HCT116 (cell line): ENCODE results near the gene PLSCR4. TPM values are rescaled to one million over a fixed set of nuclear protein-coding genes. Genes with fewer than 3 reads are reported as not detected.

Source experiments
- ATAC-seq: fragments of 200-7000 bp; cut with Tn5 transposase; 2 replicates; pipeline ENCODE4 v1.9.1; 2020; ENCODE audit warnings: mild to moderate bottlenecking, moderate library complexity
- BruUV-seq: library from RNA; stranded (reverse); fragments of 400-500 nt; replicated peaks from 2 replicates; lab custom pipeline; 2021; lab: Mats Ljungman, UMichigan
- CTCF ChIA-PET: fragments of 300-600 bp; sonication (Branson Sonifier 250); formaldehyde crosslinking; loops from one replicate; lab custom pipeline; 2021; ENCODE audit warnings: antibody characterized with exemption; lab: Charles Lee
- POLR2A ChIA-PET: fragments of 300-600, 350-600 bp; sonication (Branson Sonifier 250); formaldehyde crosslinking; loops from one replicate; lab custom pipeline; 2021; ENCODE audit warnings: antibody characterized with exemption; lab: Charles Lee
- RAD21 ChIA-PET, 2 experiments: fragments of 300-600 bp; sonication (Branson Sonifier 250); formaldehyde crosslinking; loops; one replicate each; lab custom pipeline; 2023; ENCODE audit warnings: low total read pairs in 2 of 2; ENCODE audit not compliant: uncharacterized antibody in 2 of 2, unreplicated experiment in 2 of 2, low non-redundant PET in 1 of 2; lab: Charles Lee
- DNase-seq: peaks from one replicate; pipeline ENCODE4 v3.0.0-alpha.2; 2010; ENCODE audit warnings: low read depth, low spot score
- H2AFZ ChIP-seq: fragments of 200-600 bp; shearing (Covaris generic), sonication (generic); 2 replicates; pipeline ENCODE4 v1.6.1; 2017; ENCODE audit warnings: low read depth, mixed run types, mixed read lengths, antibody characterized with exemption, low read length; ENCODE audit not compliant: poor library complexity, severe bottlenecking
- H3K27ac ChIP-seq: 2 replicates; pipeline ENCODE4 v1.5.1; 2012; ENCODE audit warnings: low read depth, low read length
- H3K27me3 ChIP-seq: fragments of 200-600 bp; sonication (generic); 2 replicates; pipeline ENCODE4 v1.6.1; 2016; ENCODE audit warnings: mixed run types, low read length, mixed read lengths; ENCODE audit not compliant: insufficient read depth
- H3K36me3 ChIP-seq, 2 experiments: fragments of 200-500 bp in 1 of 2; fragments of 200-600 bp in 1 of 2; sonication (Bioruptor generic) in 1 of 2; sonication (generic) in 1 of 2; 2 replicates each; pipeline versions ENCODE4 v1.5.1 to v1.6.1; 2014 to 2016; ENCODE audit warnings: low read length in 2 of 2, inconsistent platforms in 1 of 2, mixed read lengths in 1 of 2, mixed run types in 1 of 2; ENCODE audit not compliant: insufficient read depth in 2 of 2, control insufficient read depth in 1 of 2
- H3K4me1 ChIP-seq, 2 experiments: fragments of 200-600 bp in 1 of 2; sonication (generic) in 1 of 2; 2 replicates each; pipeline versions ENCODE4 v1.5.1 to v1.6.1; 2012 to 2017; ENCODE audit warnings: low read length in 2 of 2, inconsistent platforms in 1 of 2, mild to moderate bottlenecking in 1 of 2, mixed read lengths in 1 of 2, mixed run types in 1 of 2, moderate library complexity in 1 of 2; ENCODE audit not compliant: insufficient read depth in 2 of 2, control insufficient read depth in 1 of 2
- H3K4me2 ChIP-seq: fragments of 200-600 bp; sonication (generic); 2 replicates; pipeline ENCODE4 v1.6.1; 2017; ENCODE audit warnings: mixed run types, low read length, mixed read lengths
- H3K4me3 ChIP-seq, 2 experiments: fragments of 200-600 bp in 1 of 2; sonication (generic) in 1 of 2; replicated peaks in 1 of 2; 2 replicates each; pipeline ENCODE4 v1.5.1; 2011 to 2016; ENCODE audit warnings: low read length in 2 of 2, control low read depth in 1 of 2, low read depth in 1 of 2, mild to moderate bottlenecking in 1 of 2, mixed read lengths in 1 of 2, mixed run types in 1 of 2
- H3K79me2 ChIP-seq: fragments of 200-600 bp; sonication (generic); 2 replicates; pipeline ENCODE4 v1.6.1; 2017; ENCODE audit warnings: mild to moderate bottlenecking, mixed run types, low read length, moderate library complexity, mixed read lengths; ENCODE audit not compliant: insufficient read depth
- H3K9ac ChIP-seq: fragments of 200-600 bp; sonication (generic); 2 replicates; pipeline ENCODE4 v1.6.1; 2016; ENCODE audit warnings: low read length, mixed read lengths
- H3K9me2 ChIP-seq: fragments of 200-600 bp; sonication (generic), shearing (Covaris generic); 2 replicates; pipeline ENCODE4 v1.6.1; 2017; ENCODE audit warnings: mixed run types, mild to moderate bottlenecking, moderate library complexity; ENCODE audit not compliant: insufficient read depth
- H3K9me3 ChIP-seq, 2 experiments: fragments of 200-500 bp in 1 of 2; fragments of 200-600 bp in 1 of 2; sonication (Bioruptor generic) in 1 of 2; sonication (generic) in 1 of 2; 2 replicates each; pipeline ENCODE4 v1.6.1; 2014 to 2017; ENCODE audit warnings: low read length in 2 of 2, mixed read lengths in 2 of 2, inconsistent platforms in 1 of 2, low read depth in 1 of 2, mild to moderate bottlenecking in 1 of 2, mixed run types in 1 of 2, moderate library complexity in 1 of 2; ENCODE audit not compliant: control insufficient read depth in 1 of 2, insufficient read depth in 1 of 2
- H4K20me1 ChIP-seq: fragments of 200-600 bp; sonication (generic), shearing (Covaris generic); 2 replicates; pipeline ENCODE4 v1.6.1; 2017; ENCODE audit warnings: mixed run types, mild to moderate bottlenecking, moderate library complexity; ENCODE audit not compliant: insufficient read depth
- ATF3 ChIP-seq: IDR thresholded peaks from 2 replicates; pipeline ENCODE4 v1.6.1; 2012
- CBX3 ChIP-seq: IDR thresholded peaks from 2 replicates; pipeline ENCODE4 v1.6.1; 2012; ENCODE audit warnings: low read depth
- CEBPB ChIP-seq: IDR thresholded peaks from 2 replicates; pipeline ENCODE4 v1.6.1; 2012; ENCODE audit warnings: low read depth
- ELF1 ChIP-seq: IDR thresholded peaks from 2 replicates; pipeline ENCODE4 v1.6.1; 2012; ENCODE audit warnings: low read depth, borderline replicate concordance
- EZH2 ChIP-seq: fragments of 200-600 bp; sonication (generic); IDR thresholded peaks from 2 replicates; pipeline ENCODE4 v1.6.1; 2017; ENCODE audit warnings: antibody characterized with exemption, mixed run types
- EZH2phosphoT487 ChIP-seq: fragments of 200-600 bp; IDR thresholded peaks from 2 replicates; pipeline ENCODE4 v1.6.1; 2018; ENCODE audit warnings: antibody characterized with exemption, borderline replicate concordance
- FOSL1 ChIP-seq: IDR thresholded peaks from 2 replicates; pipeline ENCODE4 v1.6.1; 2012; ENCODE audit warnings: low read depth
- MAX ChIP-seq: IDR thresholded peaks from 2 replicates; pipeline ENCODE4 v1.6.1; 2012
- POLR2A ChIP-seq: IDR thresholded peaks from 2 replicates; pipeline ENCODE4 v1.7.0; 2011; ENCODE audit warnings: borderline replicate concordance; ENCODE audit not compliant: insufficient read depth, insufficient read length; ENCODE audit errors: extremely low read depth
- POLR2AphosphoS5 ChIP-seq: IDR thresholded peaks from 2 replicates; pipeline ENCODE4 v1.6.1; 2011; ENCODE audit warnings: mild to moderate bottlenecking, low read depth, low read length, moderate library complexity
- RAD21 ChIP-seq: IDR thresholded peaks from 2 replicates; pipeline ENCODE4 v1.6.1; 2012; ENCODE audit warnings: low read depth, mild to moderate bottlenecking
- SIN3A ChIP-seq: IDR thresholded peaks from 2 replicates; pipeline ENCODE4 v1.6.1; 2012; ENCODE audit warnings: low read depth
- SP1 ChIP-seq: IDR thresholded peaks from 2 replicates; pipeline ENCODE4 v1.6.1; 2012; ENCODE audit warnings: low read depth
- SRF ChIP-seq: IDR thresholded peaks from 2 replicates; pipeline ENCODE4 v1.6.1; 2012; ENCODE audit warnings: low read depth
- YY1 ChIP-seq: IDR thresholded peaks from 2 replicates; pipeline ENCODE4 v1.6.1; 2011; ENCODE audit warnings: low read length, low read depth, moderate library complexity, mild to moderate bottlenecking; ENCODE audit not compliant: insufficient replicate concordance; ENCODE audit errors: extremely low read depth
- ZBTB33 ChIP-seq: IDR thresholded peaks from 2 replicates; pipeline ENCODE4 v1.6.1; 2011; ENCODE audit warnings: mild to moderate bottlenecking, low read length, moderate library complexity; ENCODE audit not compliant: insufficient replicate concordance; ENCODE audit errors: extremely low read depth
- ZFX ChIP-seq: fragments of 450-650 bp; IDR thresholded peaks from 2 replicates; pipeline ENCODE4 v1.6.1; 2017
- ZNF274 ChIP-seq: fragments of 200-500 bp; sonication (Bioruptor generic); IDR thresholded peaks from 2 replicates; pipeline ENCODE4 v1.6.1; 2014; ENCODE audit warnings: mild to moderate bottlenecking, low read depth, low read length, inconsistent platforms
- intact Hi-C: fragments of 100-400 bp; cut with micrococcal nuclease; formaldehyde crosslinking; loops from 2 replicates; pipeline ENCODE4 v1.10.0; 2022
- total RNA-seq: library from RNA; stranded (reverse); gene quantifications from one replicate; pipeline ENCODE4 v1.2.1, GENCODE V29; 2021; ENCODE audit not compliant: unreplicated experiment
- TF ChIP-seq, protein P1 (sequence below): IDR thresholded peaks from 2 replicates; pipeline ENCODE4 v1.6.1; 2012; ENCODE audit warnings: low read depth

PLSCR4 gene
- total RNA-seq, 1 experiment from 2014 or later, result 4.1 TPM

DNA sequence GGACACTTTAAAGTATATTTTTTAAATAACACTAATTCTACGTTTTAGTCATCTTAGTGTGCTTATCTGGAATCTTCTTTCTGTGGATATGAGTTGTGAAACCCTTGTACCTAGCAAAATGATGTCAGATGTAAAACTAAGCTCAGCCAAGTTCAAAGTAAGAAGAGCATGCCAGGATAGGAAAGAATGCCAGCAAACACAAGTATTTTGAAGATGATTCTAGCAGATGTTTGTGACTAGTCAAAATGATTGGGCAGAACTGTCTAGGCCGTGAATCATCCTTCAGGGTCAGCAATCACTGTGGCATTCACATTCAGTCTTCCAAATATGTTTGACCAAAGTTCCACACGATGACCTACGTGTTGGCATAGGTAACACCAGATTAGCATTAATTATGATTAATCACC is 84.5 kb downstream of the PLSCR4 start:
- POLR2A ChIA-PET, result no interaction called here
- Histone ChIP-seq H3K4me3 (no peak overlapping the region), H3K27ac (no peak overlapping the region), H3K4me2 (no peak overlapping the region), H3K9me3 (no peaks in the 10 kb centered on the region), H3K27me3 (no peaks in the 10 kb centered on the region), H2AFZ (no peak overlapping the region), H3K36me3 (no peaks in the 10 kb centered on the region), H3K79me2 (no peaks in the 10 kb centered on the region), H3K4me1 (peaks cover 4 to 6% of the 10 kb centered on the region in 2 experiments; a peak in 3 of 4 replicates), H3K9ac (no peak overlapping the region), H4K20me1 (no peaks in the 10 kb centered on the region), H3K9me2 (no peaks in the 10 kb centered on the region)
- CTCF ChIA-PET, result interaction anchor here (2.0 kb wide), 1 partner anchor 21 kb away, joined by 5 read pairs; no protein-coding TSS in a partner anchor
- RAD21 ChIA-PET, result no interaction called here
- TF ChIP-seq YY1 (no peak), SIN3A (no peak), SP1 (no peak), FOSL1 (no peak), MAX (no peak), CBX3 (no peak), ELF1 (no peak), EZH2phosphoT487 (no peak), ZNF274 (no peak), ZFX (no peak), EZH2 (no peak), ZBTB33 (no peak), POLR2AphosphoS5 (no peak), POLR2A (no peak), SRF (no peak), RAD21 (no peak), ATF3 (no peak), CEBPB (no peak)
- TF ChIP-seq, protein P1, sequence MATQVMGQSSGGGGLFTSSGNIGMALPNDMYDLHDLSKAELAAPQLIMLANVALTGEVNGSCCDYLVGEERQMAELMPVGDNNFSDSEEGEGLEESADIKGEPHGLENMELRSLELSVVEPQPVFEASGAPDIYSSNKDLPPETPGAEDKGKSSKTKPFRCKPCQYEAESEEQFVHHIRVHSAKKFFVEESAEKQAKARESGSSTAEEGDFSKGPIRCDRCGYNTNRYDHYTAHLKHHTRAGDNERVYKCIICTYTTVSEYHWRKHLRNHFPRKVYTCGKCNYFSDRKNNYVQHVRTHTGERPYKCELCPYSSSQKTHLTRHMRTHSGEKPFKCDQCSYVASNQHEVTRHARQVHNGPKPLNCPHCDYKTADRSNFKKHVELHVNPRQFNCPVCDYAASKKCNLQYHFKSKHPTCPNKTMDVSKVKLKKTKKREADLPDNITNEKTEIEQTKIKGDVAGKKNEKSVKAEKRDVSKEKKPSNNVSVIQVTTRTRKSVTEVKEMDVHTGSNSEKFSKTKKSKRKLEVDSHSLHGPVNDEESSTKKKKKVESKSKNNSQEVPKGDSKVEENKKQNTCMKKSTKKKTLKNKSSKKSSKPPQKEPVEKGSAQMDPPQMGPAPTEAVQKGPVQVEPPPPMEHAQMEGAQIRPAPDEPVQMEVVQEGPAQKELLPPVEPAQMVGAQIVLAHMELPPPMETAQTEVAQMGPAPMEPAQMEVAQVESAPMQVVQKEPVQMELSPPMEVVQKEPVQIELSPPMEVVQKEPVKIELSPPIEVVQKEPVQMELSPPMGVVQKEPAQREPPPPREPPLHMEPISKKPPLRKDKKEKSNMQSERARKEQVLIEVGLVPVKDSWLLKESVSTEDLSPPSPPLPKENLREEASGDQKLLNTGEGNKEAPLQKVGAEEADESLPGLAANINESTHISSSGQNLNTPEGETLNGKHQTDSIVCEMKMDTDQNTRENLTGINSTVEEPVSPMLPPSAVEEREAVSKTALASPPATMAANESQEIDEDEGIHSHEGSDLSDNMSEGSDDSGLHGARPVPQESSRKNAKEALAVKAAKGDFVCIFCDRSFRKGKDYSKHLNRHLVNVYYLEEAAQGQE, result no peak
- ATAC-seq (no peak), DNase-seq (no peak)
- BruUV-seq, result no TSS peak
- intact Hi-C loops, result no loop called here
